GM10266 (cell line): Measurements from ENCODE around the gene AKIRIN2.
A peak's percentile ranks its signal among the peaks of the same experiment; 100 is the strongest.

Source experiments
- DNase-seq: peaks from one replicate; pipeline ENCODE4 v3.0.0; 2012; ENCODE audit errors: extremely low spot score
- TF ChIP-seq, protein P1 (sequence below): IDR thresholded peaks from 2 replicates; pipeline ENCODE4 v1.5.1; 2012; ENCODE audit warnings: mild to moderate bottlenecking, low read depth; ENCODE audit not compliant: control insufficient read depth, insufficient read depth; ENCODE audit errors: missing control alignments

Gene AKIRIN2

DNA sequence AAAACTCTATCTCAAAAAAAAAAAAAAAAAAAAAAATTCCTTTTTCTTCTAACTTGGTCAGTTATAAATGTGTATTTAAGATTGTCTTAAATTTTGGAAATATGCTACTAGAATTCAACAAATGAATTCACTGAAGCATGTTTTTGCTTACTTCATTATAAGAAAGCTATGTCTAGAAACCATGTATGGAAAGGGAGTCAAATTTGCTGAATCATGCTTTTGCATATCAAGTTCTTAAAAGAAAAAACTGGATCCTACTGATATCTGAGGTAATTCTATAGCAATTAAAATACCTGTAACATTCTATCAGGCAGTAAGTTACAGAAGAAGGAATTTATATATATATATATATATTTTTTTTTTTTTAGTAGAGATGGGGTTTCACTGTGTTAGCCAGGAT is 27.7 kb downstream of the AKIRIN2 start:
- TF ChIP-seq, protein P1, sequence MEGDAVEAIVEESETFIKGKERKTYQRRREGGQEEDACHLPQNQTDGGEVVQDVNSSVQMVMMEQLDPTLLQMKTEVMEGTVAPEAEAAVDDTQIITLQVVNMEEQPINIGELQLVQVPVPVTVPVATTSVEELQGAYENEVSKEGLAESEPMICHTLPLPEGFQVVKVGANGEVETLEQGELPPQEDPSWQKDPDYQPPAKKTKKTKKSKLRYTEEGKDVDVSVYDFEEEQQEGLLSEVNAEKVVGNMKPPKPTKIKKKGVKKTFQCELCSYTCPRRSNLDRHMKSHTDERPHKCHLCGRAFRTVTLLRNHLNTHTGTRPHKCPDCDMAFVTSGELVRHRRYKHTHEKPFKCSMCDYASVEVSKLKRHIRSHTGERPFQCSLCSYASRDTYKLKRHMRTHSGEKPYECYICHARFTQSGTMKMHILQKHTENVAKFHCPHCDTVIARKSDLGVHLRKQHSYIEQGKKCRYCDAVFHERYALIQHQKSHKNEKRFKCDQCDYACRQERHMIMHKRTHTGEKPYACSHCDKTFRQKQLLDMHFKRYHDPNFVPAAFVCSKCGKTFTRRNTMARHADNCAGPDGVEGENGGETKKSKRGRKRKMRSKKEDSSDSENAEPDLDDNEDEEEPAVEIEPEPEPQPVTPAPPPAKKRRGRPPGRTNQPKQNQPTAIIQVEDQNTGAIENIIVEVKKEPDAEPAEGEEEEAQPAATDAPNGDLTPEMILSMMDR = no peak
- DNase-seq = no peak

DNA sequence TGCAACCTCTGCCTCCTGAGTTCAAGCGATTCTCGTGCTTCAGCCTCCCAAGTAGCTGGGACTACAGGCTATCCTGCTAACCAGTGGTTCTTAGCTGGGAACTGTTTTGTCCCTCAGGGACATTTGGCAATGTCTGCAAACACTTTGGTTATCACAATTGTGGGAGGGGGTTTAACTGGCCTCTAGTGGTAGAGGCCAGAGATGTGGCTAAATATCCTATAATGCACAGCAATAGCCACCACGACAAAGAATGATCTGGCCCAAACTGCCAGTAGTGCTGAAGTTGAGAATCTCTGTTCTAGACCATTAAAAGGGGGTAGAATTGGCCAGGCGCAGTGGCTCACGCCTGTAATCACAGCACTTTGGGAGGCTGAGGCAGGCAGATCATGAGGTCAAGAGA is 28.8 kb downstream of the AKIRIN2 start:
- DNase-seq = no peak
- TF ChIP-seq, protein P1 = no peak

DNA sequence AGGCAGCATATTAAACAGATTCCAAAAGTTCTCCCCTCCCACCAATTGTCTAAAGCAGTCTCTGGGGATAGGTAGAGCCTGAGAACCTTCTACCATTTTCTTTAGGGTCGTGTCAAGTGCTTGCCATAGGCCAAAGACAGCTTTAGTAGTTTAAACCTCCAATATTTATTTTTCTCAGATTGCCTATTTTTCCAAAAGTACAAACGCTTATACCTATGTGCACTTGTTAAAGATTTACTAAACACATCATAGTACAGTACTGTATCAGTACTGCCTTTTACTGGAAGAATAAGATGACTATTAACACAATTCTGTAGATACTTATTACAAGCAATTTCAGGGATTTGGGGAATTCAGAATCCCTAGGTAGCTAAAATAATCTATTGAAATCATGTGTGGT is 29.4 kb downstream of the AKIRIN2 start:
- TF ChIP-seq, protein P1 = no peak
- DNase-seq = no peak

DNA sequence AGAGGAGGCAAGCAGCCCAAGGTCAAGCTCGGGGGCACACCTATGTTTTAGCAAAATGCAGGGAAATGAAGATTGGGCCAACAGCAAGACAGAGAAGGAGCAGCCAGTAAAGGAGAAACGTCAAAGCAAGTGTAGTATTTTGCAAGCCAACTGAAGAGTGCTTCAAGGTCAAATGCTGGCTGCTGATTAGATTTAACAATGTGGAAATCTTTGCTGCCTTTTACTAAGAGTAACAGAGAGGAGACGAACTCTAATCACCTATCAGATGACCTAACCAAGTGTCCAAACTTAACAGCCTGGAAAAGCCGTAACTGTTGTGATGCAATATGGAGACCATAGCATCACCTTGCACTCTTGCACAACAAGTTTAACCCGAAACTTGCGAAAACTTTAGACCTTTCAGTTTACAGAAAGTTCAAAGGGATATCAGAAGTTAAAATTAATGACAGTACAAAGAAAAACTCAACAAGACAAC is 30.4 kb downstream of the AKIRIN2 start:
- TF ChIP-seq, protein P1 = no peak
- DNase-seq = no peak

DNA sequence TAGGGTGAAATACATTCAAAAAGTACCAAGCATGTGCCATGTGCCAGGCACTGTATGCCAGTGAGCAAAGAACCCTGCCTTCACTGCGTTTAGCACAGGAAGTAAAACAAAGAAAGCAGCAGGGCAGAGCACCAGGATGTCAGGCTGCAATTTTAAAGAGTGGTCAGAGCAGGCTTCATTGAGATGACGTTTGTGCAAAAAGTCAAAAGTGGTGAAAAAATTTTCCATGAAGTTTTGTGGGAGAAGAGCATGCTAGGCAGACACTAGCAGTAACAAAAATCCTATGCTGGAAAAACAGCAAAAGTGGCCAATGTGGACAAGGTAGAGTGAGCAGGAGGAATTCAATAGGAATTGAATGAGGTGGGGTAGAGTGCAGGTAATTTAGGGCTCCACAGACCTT is 31.3 kb downstream of the AKIRIN2 start:
- TF ChIP-seq, protein P1 = no peak
- DNase-seq = no peak

DNA sequence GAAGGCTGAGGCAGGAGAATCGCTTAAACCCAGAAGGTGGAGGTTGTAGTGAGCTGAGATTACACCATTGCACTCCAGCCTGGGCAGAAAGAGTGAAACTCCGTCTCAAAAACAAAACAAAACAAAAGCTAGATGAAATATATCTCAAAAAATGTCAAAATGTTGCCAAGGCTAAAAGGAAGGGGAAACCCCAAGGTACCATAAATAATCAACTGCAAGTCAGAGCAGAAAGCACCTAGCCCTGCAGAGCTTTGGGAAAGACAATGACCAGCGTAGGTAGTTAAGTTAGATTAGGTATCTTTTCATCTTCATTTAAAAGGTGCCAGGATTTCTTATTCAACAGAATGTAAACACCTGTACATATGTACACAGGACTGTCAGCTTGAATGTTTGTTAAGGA is 33.0 kb downstream of the AKIRIN2 start:
- DNase-seq = peak; percentile 34
- TF ChIP-seq, protein P1 = no peak

DNA sequence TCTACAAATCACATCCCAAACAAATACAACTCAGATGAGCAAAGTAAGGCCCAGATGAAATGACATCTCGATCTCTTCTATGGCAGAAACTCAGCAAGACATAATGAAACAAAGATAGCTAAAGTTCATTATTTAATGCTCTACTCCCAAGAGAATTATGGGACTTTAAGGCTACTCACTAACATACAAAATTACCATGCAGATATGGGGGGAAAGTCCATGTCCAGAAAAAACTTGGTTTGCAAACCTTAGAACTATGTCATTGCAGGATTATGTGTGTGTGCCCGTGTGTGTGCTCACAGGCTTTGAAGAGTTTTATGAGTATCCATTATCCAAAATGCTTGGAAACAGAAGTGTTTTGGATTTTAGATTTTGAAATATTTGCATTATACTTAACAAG is 34.0 kb downstream of the AKIRIN2 start:
- no peak for DNase-seq
- TF ChIP-seq, protein P1 = no peak
